ENCODE measurements around the gene MKNK2.

DNA sequence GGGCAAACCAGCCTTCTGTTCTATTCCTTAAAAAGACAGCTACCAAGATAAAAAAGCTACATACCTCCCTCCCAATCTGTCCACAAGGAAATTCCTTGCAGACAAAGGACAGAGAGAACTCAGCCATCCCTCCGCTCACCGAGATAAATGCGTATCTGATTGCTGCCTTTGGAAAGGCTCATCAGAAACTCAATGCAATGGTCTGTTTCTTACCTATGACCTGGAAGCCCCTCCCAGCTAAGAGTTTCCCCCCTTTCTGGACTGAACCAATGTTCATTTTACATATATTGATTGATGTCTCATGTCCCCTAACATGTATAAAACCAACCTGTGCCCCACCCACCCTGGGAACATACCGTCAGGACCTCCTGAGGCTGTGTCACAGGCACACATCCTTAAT, 47.2 kb downstream of the MKNK2 start:
- TF ChIP-seq, protein P1, sequence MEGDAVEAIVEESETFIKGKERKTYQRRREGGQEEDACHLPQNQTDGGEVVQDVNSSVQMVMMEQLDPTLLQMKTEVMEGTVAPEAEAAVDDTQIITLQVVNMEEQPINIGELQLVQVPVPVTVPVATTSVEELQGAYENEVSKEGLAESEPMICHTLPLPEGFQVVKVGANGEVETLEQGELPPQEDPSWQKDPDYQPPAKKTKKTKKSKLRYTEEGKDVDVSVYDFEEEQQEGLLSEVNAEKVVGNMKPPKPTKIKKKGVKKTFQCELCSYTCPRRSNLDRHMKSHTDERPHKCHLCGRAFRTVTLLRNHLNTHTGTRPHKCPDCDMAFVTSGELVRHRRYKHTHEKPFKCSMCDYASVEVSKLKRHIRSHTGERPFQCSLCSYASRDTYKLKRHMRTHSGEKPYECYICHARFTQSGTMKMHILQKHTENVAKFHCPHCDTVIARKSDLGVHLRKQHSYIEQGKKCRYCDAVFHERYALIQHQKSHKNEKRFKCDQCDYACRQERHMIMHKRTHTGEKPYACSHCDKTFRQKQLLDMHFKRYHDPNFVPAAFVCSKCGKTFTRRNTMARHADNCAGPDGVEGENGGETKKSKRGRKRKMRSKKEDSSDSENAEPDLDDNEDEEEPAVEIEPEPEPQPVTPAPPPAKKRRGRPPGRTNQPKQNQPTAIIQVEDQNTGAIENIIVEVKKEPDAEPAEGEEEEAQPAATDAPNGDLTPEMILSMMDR (IDR thresholded peaks at IDR 0.05), result no peak
- no peak for TF ChIP-seq POLR2A (IDR thresholded peaks at IDR 0.05)

Measured in right lobe of liver (tissue), 4 donors.